Stomach (tissue), 9 donors: ENCODE measurements around the gene CSNK2B. TPM values are rescaled to one million over a fixed set of nuclear protein-coding genes. Genes with fewer than 3 reads are reported as not detected.

Experiments used
- DNase-seq, 2 donors: peaks; one replicate each; pipeline versions ENCODE4 v3.0.0 to v3.0.0-alpha.2; 2013 to 2019
- H3K27ac ChIP-seq, 5 donors: fragments of 200-600 bp in 4 of 5; sonication (generic) in 4 of 5; one replicate each; pipeline ENCODE4 v1.5.1; 2013 to 2019; ENCODE audit warnings: mild to moderate bottlenecking in 1 of 5, moderate library complexity in 1 of 5
- H3K27me3 ChIP-seq, 3 donors: fragments of 200-600 bp; sonication (generic); one replicate each; pipeline ENCODE4 v1.5.1; 2017 to 2019; ENCODE audit warnings: mixed run types in 1 of 3
- H3K36me3 ChIP-seq, 4 donors: fragments of 200-600 bp; sonication (generic); 1 replicate in 3 of 4; 2 replicates in 1 of 4; pipeline ENCODE4 v1.5.1; 2016 to 2019
- H3K4me1 ChIP-seq, 4 donors: fragments of 200-600 bp; sonication (generic); one replicate each; pipeline ENCODE4 v1.5.1; 2016 to 2019
- H3K4me3 ChIP-seq, 4 donors: fragments of 200-600 bp; sonication (generic) in 3 of 4; one replicate each; pipeline ENCODE4 v1.5.1; 2016 to 2019; ENCODE audit warnings: mild to moderate bottlenecking in 1 of 4
- H3K9me3 ChIP-seq, 4 donors: fragments of 200-600 bp; sonication (generic); one replicate each; pipeline ENCODE4 v1.5.1; 2016 to 2019
- EP300 ChIP-seq: sonication (generic); formaldehyde crosslinking; IDR thresholded peaks from one replicate; pipeline ENCODE4 v1.6.1; 2017; ENCODE audit warnings: antibody characterized with exemption
- POLR2A ChIP-seq, 4 donors: fragments of 450-650 bp; IDR thresholded peaks; one replicate each; pipeline ENCODE4 v1.6.1; 2016; ENCODE audit warnings: antibody characterized with exemption in 4 of 4, control low read depth in 2 of 4, mild to moderate bottlenecking in 1 of 4, moderate library complexity in 1 of 4
- POLR2AphosphoS5 ChIP-seq, 3 donors: sonication (generic); formaldehyde crosslinking; IDR thresholded peaks; one replicate each; pipeline ENCODE4 v1.6.1; 2016; ENCODE audit warnings: antibody characterized with exemption in 3 of 3
- WGBS, 5 donors: extraction: QIAGEN DNeasy Blood & Tissue Kit in 3 of 5; methylation state at CpG; one replicate each; pipeline versions ENCODE4 v1.1.5 to v1.1.7; 2013 to 2018; 5-methylcytosine and 5-hydroxymethylcytosine counted together
- intact Hi-C: fragments of 100-400 bp; cut with DNase I; formaldehyde crosslinking; loops from one replicate; pipeline ENCODE4 v1.15.1; 2023; ENCODE audit warnings: low total_unique reads
- polyA plus RNA-seq, 3 donors: library from polyadenylated mRNA; stranded (reverse); fragments of 200-250 nt; gene quantifications; one replicate each; pipeline ENCODE4 v1.2.3, GENCODE V29; 2013
- total RNA-seq, 5 donors: library from RNA; depleted of rRNA; stranded (reverse); fragments of >200 nt; gene quantifications; one replicate each; pipeline versions ENCODE4 v1.1.0 to v1.2.3, GENCODE V29; 2014 to 2016
- TF ChIP-seq, protein P1 (sequence below), 7 experiments: fragments of 450-650 bp in 4 of 7; fragments of 200-600 bp in 3 of 7; sonication (generic) in 3 of 7; IDR thresholded peaks; one replicate each; pipeline ENCODE4 v1.5.1; 2016 to 2019; ENCODE audit warnings: antibody characterized with exemption in 7 of 7, control low read depth in 2 of 7, mild to moderate bottlenecking in 1 of 7
- donor health status: healthy with polysubstance abuse.
- donor health status: Bipolar disorder and iron deficiency.
- donor health status: healthy.

CSNK2B gene
- total and polyA plus RNA-seq, 8 donors: 11.3 to 375 (median 166) TPM

GRCh38 chr6:31633447-31633846, 32.4 kb upstream of the CSNK2B start:
- WGBS, 5 donors: 87 to 96% (median 90%) methylated on average over 7 of the region's 7 CpGs
- no peak overlapping the region for H3K4me3 ChIP-seq
- TF ChIP-seq EP300: no peak
- TF ChIP-seq, protein P1, sequence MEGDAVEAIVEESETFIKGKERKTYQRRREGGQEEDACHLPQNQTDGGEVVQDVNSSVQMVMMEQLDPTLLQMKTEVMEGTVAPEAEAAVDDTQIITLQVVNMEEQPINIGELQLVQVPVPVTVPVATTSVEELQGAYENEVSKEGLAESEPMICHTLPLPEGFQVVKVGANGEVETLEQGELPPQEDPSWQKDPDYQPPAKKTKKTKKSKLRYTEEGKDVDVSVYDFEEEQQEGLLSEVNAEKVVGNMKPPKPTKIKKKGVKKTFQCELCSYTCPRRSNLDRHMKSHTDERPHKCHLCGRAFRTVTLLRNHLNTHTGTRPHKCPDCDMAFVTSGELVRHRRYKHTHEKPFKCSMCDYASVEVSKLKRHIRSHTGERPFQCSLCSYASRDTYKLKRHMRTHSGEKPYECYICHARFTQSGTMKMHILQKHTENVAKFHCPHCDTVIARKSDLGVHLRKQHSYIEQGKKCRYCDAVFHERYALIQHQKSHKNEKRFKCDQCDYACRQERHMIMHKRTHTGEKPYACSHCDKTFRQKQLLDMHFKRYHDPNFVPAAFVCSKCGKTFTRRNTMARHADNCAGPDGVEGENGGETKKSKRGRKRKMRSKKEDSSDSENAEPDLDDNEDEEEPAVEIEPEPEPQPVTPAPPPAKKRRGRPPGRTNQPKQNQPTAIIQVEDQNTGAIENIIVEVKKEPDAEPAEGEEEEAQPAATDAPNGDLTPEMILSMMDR (IDR thresholded peaks at IDR 0.05): no peak
- no peak for TF ChIP-seq POLR2A (IDR thresholded peaks at IDR 0.05)
- TF ChIP-seq POLR2AphosphoS5 (IDR thresholded peaks at IDR 0.05): no peak
- H3K27ac ChIP-seq: peak overlapping the region in 1 of 5 donors; percentile 1
- no peaks in the 10 kb centered on the region for H3K27me3 ChIP-seq
- intact Hi-C loops: no loop called here
- H3K4me1 ChIP-seq: no peaks in the 10 kb centered on the region
- H3K36me3 ChIP-seq: peaks cover 94 to 100% (median 100%) of the 10 kb centered on the region in 4 donors
- H3K9me3 ChIP-seq: no peaks in the 10 kb centered on the region
- DNase-seq: no peak

DNA sequence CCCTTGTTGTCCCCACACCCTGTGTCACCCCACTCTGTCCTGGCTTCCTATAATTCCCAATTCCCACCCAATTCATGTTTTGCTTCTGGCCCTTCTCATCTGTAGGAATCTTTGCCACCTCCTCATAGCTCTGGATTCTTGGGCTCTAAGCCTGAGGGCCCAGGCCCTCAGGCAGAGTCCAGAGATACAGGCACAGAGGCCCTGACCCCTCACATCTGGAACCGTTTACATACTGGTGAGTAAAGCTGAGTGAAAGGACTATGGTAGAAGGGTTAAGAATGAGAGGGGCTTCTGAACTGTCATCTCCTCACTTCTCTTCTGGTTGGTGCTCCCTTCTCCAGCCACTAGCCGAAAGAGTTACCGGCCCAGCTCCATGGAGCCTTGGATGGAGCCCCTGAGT, 31.7 kb upstream of the CSNK2B start:
- H3K27me3 ChIP-seq: no peaks in the 10 kb centered on the region
- H3K4me1 ChIP-seq: no peaks in the 10 kb centered on the region
- no peak overlapping the region for H3K4me3 ChIP-seq
- H3K9me3 ChIP-seq: no peaks in the 10 kb centered on the region
- DNase-seq: no peak
- H3K36me3 ChIP-seq: peaks cover 91 to 100% (median 100%) of the 10 kb centered on the region in 4 donors
- intact Hi-C loops: no loop called here
- WGBS, 5 donors: 76 to 96% (median 91%) methylated on average over 3 of the region's 3 CpGs
- no peak for TF ChIP-seq EP300
- TF ChIP-seq, protein P1 (IDR thresholded peaks at IDR 0.05): no peak
- TF ChIP-seq POLR2AphosphoS5 (IDR thresholded peaks at IDR 0.05): no peak
- no peak for TF ChIP-seq POLR2A (IDR thresholded peaks at IDR 0.05)
- H3K27ac ChIP-seq: no peak overlapping the region

GRCh38 chr6:31634969-31635575, 30.8 kb upstream of the CSNK2B start:
- TF ChIP-seq EP300 (no peak), POLR2AphosphoS5 (IDR thresholded peaks at IDR 0.05) (no peak), POLR2A (IDR thresholded peaks at IDR 0.05) (no peak)
- TF ChIP-seq, protein P1 (IDR thresholded peaks at IDR 0.05): no peak
- peaks cover 91 to 100% (median 100%) of the 10 kb centered on the region in 4 donors for H3K36me3 ChIP-seq
- intact Hi-C loops: no loop called here

DNA sequence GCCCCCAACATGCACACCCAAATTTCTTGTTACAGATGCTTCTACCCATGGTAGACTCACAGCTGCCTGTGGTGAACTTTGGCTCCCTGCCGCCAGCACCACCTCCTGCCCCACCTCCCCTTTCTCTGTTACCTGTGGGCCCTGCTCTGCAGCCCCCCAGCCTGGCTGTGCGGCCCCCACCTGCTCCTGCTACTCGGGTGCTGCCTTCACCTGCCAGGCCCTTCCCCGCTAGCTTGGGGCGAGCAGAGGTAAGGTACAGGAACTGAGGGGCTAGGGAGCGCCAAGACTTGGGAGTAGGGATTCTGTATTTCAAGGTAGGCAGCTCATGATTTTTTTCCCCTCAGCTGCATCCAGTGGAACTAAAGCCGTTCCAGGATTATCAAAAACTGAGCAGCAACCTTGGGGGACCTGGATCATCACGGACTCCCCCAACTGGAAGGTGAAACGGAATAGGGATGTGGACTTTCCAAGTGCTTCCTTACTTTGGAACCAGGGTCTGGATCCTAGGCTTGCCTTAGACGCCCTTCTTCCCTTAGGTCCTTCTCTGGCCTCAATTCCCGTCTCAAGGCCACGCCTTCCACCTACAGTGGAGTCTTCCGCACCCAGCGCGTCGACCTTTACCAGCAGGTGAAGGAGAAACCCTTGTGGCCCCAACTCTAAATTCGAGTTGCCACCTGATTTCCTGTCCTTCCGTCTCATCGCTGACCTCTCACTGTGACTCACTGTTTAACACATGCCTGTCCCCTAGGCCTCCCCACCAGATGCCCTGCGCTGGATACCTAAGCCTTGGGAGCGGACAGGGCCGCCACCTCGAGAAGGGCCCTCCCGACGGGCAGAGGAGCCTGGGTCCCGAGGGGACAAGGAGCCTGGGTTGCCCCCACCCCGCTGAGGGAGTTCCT, 28.9 kb upstream of the CSNK2B start:
- DNase-seq: no peak
- Histone ChIP-seq H3K4me1 (no peaks in the 10 kb centered on the region), H3K27ac (peak overlapping the region in 1 of 5 donors; percentile 8), H3K9me3 (no peaks in the 10 kb centered on the region), H3K27me3 (no peaks in the 10 kb centered on the region), H3K36me3 (peaks cover 91 to 100% (median 100%) of the 10 kb centered on the region in 4 donors), H3K4me3 (no peak overlapping the region)
- TF ChIP-seq EP300: no peak
- no peak for TF ChIP-seq POLR2A (IDR thresholded peaks at IDR 0.05)
- TF ChIP-seq, protein P1 (IDR thresholded peaks at IDR 0.05): no peak
- TF ChIP-seq POLR2AphosphoS5 (IDR thresholded peaks at IDR 0.05): no peak
- 75 to 79% (median 77%) methylated on average over 27 of the region's 27 CpGs for WGBS, 5 donors
- intact Hi-C loops: no loop called here

More at GRCh38 chr6:31634969-31635575, 30.8 kb upstream of the CSNK2B start:
- WGBS, 5 donors: 65 to 80% (median 76%) methylated on average over 11 of the region's 11 CpGs
- Histone ChIP-seq H3K27ac (no peak overlapping the region), H3K4me3 (no peak overlapping the region), H3K4me1 (no peaks in the 10 kb centered on the region), H3K9me3 (no peaks in the 10 kb centered on the region), H3K27me3 (no peaks in the 10 kb centered on the region)
- no peak for DNase-seq
